Measurements from ENCODE around the gene GASK1B.

- TF ChIP-seq POLR2A (IDR thresholded peaks at IDR 0.05) (no peak), CTCF (IDR thresholded peaks at IDR 0.05) (no peak)
Measured at GRCh38 chr4:158179465-158179864, 6.6 kb upstream of the GASK1B start.

Data from heart left ventricle (tissue), 13 donors.